Stimulated activated CD8-positive, alpha-beta memory T cell treated with anti-CD3 and anti-CD28 coated beads, Interleukin-15, amount 100 ng/mL, for 48 hours (primary cell): Measurements from ENCODE around the gene QRFP.
A peak's percentile ranks its signal among the peaks of the same experiment; 100 is the strongest.

ENCODE experiments used
- DNase-seq, 2 donors: peaks; one replicate each; pipeline ENCODE4 v3.0.0-alpha.2; 2020; ENCODE audit warnings: low read depth in 2 of 2

QRFP gene

DNA sequence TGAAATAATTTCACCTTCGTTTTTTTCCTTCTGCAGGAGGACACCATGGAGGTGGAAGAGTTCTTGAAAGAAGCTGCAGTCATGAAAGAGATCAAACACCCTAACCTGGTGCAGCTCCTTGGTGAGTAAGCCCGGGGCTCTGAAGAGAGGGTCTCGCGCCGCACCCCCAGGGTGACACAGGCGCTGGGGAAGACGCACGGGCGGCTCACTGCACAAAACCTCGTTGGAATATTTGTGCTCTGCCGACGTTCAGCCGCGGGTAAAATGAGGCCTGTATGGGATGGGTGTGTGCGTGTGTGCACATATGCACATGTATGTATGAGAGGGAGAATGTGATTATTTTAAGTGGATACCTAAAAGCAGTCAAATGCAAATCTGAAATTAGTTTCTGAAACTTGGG, 24.5 kb downstream of the QRFP start:
- DNase-seq, result no peak

GRCh38 chr9:130871395-130872062, 25.1 kb downstream of the QRFP start:
- DNase-seq, result no peak

DNA sequence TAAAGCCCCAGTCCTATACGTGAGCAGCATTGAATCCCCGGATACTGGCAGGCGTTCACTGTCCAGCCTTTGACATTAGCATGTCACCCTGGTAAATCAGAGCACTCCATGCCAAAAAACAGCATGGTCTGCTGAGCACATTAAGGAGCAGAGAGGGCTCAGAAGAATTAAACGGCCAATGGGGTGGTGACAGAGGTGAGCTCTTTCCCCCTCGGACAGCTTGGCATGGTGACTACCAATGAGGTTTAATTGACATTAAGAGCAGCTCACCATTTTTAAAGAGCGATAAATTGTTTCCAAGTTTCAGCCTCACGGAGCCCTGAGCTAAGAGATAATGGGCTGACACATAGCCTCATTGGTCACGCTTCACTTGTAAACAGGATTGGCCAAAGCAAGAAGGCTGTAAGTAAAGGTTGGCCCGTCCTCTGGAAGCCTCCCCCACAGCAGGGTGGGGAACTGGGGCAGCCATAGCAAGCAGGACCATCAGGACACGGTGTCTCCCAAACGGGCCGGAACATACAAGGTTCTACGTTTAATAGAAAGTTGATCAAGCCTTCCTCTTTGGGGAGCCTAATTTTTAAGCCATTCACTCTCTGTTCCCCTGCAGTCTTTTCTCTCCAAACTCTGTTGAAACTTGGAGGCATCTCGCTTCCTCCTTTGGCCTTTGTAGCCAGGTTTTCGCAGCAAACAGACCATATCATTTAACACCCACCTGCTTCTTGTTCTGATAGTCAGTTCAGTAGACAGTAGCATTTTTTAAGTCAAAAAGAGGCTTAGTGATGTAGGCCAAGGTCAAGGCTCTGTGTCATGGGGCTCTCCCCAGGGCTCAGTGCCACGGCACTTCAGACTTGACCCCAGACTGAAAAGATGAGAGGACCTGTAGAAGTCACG, 25.9 kb downstream of the QRFP start:
- DNase-seq, result no peak

- DNase-seq, result no peak
Measured at GRCh38 chr9:130869250-130869649, 27.4 kb downstream of the QRFP start.

DNA sequence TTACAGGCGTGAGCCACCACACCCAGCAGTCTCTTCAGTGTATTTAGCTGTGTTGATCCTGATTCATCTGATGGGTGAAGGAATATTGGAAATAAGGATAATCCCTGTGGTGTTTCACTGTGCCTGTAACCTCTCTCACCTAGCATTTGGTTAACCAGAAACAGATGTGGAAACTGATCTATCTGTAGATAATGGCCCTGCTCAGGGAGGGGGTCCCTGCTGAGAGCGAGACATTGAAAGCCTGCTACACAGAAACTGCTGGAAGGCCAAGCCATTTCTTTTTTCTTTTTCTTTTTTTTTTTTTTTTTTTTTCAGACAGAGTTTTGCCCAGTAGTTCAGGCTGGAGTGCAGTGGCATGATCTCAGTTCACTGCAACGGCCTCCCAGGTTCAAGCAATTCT, 28.4 kb downstream of the QRFP start:
- no peak for DNase-seq

- DNase-seq, result no peak
Measured at GRCh38 chr9:130867556-130867955, 29.1 kb downstream of the QRFP start.

DNA sequence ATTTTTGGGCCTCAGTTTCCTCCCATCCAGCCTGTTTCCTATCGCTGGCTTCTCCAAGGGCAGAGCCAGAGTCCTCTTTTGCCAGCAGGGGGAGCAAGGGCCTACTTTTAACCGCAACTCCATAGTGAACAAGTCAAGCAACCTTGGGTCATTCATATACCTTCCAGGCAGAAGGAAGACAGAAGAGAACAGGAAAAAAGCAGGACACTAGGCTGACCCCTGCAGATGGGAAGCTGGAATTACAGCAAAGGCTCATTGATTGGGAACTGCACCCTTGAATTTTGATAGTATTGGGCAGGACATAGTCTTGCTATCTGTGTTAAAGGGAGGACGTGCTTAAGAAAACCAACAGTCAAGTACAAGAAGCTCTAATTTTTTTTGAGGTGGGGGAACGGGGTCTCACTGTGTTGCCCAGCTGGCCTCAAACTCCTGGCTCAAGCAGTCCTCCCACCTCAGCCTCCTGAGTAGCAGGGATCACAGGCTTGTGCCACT, 30.1 kb downstream of the QRFP start:
- peak in 1 of 2 donors; percentile 10 for DNase-seq

DNA sequence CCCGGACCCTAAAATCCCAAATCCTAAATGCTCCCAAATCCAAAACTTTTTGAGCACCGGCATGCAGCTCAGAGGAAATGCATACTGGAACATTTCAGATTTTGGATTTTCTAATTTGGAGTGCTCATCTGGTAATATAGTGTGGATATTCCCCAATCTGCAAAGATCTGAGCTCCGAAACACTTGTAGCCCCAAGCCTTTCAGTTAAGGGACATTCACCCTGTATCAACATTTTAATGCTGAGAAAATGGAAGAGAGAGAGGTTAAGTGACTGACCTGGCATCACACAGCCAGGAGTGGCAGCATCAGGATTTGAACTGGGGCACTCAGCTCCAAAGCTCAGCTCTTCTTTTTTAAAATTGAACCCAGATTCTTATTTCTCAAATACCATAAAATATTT, 30.7 kb downstream of the QRFP start:
- no peak for DNase-seq

- no peak for DNase-seq
Measured at GRCh38 chr9:130864541-130864940, 32.1 kb downstream of the QRFP start.

DNA sequence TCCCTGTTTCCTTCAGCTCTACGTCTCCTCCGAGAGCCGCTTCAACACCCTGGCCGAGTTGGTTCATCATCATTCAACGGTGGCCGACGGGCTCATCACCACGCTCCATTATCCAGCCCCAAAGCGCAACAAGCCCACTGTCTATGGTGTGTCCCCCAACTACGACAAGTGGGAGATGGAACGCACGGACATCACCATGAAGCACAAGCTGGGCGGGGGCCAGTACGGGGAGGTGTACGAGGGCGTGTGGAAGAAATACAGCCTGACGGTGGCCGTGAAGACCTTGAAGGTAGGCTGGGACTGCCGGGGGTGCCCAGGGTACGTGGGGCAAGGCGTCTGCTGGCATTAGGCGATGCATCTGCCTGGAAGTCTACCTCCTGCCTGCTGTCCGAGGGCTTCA, 33.9 kb downstream of the QRFP start:
- DNase-seq, result no peak

DNA sequence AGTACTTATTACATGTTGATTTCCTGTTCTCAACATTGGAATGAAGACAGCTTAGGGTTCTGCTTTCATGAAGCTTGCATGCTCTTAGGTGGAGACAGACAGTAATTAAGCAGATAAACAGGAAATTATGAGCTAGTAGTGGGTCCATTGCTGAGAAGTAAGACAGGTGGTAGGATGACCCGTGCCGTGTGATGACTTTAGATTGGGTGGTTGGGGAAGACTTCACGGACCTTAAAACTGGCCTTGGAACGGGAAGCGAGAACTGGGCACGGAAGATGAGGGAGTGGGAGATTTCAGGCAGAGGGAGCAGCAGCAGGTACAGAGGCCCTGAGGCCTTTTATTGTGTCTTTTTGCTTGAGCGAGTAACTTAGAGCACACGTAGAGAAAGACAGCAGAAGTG, 34.4 kb downstream of the QRFP start:
- no peak for DNase-seq

DNA sequence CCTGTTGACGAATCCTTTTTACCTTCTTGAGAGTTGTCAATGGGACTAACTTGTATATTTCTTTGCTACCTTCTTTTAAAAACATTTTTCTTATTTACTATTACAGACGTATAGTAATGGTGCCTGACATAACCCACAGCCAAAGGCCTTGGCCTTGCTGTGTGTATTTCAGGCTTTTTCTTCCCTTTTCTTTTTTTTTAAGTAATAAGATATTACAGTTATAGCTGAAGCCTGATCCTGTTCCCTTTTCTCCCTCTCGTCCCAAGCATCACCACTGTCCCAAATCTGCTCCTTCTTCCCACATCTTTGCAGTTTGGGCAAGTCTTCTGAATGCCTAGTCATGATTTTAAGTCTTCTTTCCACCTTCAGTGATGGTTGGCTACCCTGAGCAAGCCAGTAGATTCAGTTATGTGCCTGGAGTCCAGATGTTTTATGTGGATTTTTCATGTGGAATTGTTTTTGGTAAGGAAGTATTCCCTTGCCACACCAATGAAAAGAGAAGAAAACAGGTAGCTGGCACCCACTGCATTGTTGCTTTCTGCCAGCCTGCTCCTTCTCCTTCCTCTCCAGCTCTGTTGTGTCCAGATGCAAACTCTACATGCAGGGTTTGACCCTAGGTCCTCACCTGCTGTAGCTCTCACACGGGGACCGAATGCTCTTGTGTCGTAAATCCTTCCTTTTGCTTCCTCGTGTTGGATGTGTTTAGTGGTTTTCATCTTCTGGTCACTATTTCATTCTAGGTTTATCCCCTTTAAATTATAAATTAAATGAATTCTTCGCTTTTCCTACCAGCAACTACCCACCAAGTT, 35.0 kb downstream of the QRFP start:
- no peak for DNase-seq

DNA sequence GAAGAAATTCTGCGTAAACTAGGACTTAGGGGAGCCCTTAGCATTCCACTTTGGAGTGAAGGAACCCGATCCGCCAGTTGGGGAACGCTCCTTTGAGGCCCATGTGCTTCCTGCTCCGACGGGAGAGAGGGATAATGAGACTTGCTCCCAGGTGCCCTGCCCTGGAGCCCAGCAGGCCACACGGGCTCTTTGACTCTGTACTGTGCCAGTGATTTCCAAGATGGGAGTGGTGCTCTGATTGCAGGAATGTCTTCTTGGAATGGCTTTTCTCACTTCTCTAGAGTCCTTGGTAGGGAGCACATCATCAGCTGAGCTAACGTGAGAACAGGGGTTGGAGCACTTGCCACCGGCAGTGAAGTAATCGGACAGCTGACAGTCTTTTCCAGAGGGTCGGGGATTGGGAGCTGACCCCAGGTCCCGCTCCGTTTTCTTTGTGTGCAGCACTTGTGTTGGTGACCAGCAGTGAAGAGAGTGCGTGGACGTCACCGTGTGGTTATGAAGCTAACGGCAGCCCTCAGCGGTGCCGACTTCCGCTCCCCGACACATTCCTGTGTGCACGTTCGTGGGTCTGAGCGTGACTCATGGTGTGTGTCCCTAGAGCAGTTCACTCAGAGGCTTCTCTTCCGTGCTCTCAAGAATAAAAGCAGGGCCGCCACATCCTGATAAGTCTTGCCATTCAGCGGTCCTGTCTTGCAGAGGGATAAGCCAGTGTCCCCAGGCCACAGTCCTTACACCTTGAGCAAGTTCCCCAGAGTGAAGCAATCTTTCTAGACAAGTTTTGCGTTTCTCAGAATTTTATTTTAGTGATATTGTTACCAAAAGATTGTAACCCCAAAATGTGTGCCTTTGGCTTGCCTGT, 35.9 kb downstream of the QRFP start:
- DNase-seq, result no peak

DNA sequence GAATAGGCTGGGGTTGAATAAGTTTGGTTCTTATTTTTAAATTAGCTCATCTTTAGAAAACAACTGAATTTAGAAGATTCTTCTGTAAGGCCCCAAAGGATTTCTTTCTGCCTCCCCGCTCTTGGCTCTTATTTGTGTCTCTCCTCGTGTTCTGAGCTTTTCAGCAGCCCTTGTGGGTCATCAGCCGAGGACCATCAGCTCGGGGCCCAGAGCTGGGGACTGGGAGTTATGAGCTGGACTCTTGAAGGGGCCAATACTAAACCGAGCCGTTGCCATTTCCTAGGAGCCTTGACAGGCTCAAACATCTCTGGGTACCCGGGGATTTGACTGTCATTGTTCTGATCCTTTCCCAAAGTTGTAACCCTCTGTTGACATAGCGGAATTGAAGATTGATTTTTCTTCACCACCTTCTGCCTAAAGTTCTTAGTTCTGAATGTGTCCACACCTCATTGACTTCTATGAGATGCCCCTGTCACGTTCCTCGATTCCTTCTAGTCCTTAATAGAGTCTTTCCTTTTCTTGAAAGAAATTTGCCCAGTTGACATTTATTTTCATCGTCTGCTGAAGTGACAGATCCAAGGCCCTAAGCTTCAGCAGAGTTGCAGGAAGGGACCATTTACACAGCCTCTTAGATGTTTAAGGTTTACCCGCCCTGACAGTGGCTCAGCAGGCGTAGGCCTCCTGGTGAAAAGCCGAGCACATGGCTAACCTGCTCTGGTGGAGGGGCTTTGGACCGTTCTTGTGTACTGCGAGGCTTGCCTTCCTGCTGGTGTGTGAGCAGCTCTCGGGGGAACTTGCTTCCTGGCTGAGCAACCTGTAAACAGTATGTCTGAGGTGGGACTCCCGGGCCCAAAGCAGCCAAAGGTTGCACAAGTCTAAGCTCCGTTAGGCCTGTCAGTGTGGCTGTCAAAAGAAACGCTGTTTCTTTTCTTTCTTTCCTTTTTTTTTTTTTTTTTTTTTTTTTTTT, 37.6 kb downstream of the QRFP start:
- no peak for DNase-seq

DNA sequence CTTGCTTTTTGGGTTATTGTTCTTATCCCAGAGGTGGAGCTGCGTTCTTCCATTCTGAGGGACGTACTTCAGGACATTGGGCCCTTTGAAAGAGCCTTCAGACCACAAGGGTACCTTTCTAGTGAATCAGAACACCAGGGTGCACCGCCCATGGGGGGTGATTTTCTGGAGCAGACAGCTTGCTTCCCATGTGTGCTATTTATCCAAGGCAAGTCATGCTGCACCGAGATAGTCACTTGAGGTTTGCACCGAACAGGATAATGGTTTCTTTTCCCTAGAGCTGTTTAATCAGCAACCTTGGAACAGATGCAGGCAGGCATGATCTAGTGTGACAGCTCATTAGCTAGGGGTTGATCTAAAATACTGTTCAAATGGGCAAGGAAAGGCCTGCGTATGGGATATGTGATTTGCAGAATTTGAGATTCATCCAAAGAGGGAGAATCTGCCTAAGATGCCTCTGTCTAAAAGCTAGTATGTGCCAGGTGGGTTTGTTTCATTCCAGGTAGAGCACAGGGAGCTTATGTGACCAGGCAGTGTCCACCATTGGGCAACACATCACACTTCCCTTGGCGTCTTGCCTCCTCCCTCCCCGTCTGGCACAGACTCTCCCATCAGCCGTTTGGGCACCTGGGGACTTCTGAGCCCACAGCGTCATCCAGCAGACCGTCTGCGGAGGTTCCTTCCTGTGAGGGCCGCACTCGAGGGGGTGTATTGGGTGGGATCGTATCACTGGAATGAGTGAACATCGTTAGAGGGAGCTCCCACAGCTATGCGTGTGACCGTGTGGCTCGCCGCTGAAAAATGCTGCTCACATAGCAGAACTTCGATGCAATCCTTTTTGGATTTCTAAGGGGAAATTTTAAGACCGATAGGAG, 38.5 kb downstream of the QRFP start:
- DNase-seq, result no peak

- no peak for DNase-seq
Measured at GRCh38 chr9:130856474-130856873, 40.1 kb downstream of the QRFP start.

DNA sequence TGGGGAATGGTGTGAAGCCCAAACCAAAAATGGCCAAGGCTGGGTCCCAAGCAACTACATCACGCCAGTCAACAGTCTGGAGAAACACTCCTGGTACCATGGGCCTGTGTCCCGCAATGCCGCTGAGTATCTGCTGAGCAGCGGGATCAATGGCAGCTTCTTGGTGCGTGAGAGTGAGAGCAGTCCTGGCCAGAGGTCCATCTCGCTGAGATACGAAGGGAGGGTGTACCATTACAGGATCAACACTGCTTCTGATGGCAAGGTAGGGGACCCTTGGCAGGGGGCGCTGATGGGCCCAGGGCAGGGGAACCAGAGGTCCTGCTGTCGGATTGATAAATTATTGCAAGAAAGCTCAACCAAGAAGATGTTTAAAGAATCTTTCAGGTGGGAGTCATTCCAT, 41.8 kb downstream of the QRFP start:
- DNase-seq, result no peak

GRCh38 chr9:130854092-130854491, 42.5 kb downstream of the QRFP start:
- no peak for DNase-seq

DNA sequence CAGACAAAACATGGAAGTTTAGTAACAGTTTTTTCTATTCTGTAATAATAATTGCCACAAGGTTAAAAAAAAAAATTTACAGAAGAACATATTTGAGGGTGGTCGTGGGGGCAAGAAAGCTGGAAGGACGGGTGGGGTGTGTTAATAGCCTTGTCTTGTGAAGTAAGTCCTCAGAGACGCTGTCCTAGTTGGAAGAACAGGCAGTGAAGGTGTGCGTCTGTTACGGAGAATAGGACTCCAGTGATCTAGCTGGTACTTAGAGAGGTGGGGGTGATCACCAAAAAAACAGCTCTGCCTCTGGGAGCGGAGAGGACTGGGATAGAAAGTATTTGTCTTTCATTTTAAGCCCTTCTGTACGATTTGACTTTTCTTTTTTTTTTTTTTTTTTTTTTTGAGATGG, 43.8 kb downstream of the QRFP start:
- DNase-seq, result no peak
